Adrenal gland (tissue), 12 donors: ENCODE data around the gene B9D1. TPM values are rescaled to one million over a fixed set of nuclear protein-coding genes. Genes with fewer than 3 reads are reported as not detected.

Source experiments
- DNase-seq, 7 donors: peaks; one replicate each; pipeline ENCODE4 v3.0.0-alpha.2; 2019 to 2020
- H3K27ac ChIP-seq, 5 donors: fragments of 200-600 bp; sonication (generic) in 4 of 5; 1 replicate in 3 of 5; 2 replicates in 2 of 5; pipeline versions ENCODE4 v1.5.1 to v1.8.0; 2016 to 2020; ENCODE audit warnings: mild to moderate bottlenecking in 1 of 5
- H3K27me3 ChIP-seq: fragments of 200-600 bp; 2 replicates; pipeline ENCODE4 v1.8.0; 2021
- H3K36me3 ChIP-seq, 2 donors: fragments of 200-600 bp; replicated peaks in 1 of 2; 1 replicate in 1 of 2; 2 replicates in 1 of 2; pipeline versions ENCODE4 v1.5.1 to v1.8.0; 2018 to 2022
- H3K4me1 ChIP-seq, 2 donors: fragments of 200-600 bp; replicated peaks in 1 of 2; 1 replicate in 1 of 2; 2 replicates in 1 of 2; pipeline versions ENCODE4 v1.5.1 to v1.8.0; 2018 to 2021
- H3K4me3 ChIP-seq, 4 donors: fragments of 200-600 bp; sonication (generic) in 3 of 4; one replicate each; pipeline ENCODE4 v1.5.1; 2016 to 2018
- H3K9me3 ChIP-seq, 3 donors: fragments of 200-600 bp; sonication (generic) in 1 of 3; replicated peaks in 1 of 3; 1 replicate in 2 of 3; 2 replicates in 1 of 3; pipeline versions ENCODE4 v1.5.1 to v1.8.0; 2016 to 2021
- POLR2A ChIP-seq, 2 donors: fragments of 450-650 bp; IDR thresholded peaks; one replicate each; pipeline ENCODE4 v1.6.1; 2017; ENCODE audit warnings: antibody characterized with exemption in 2 of 2, mild to moderate bottlenecking in 2 of 2, moderate library complexity in 1 of 2
- WGBS, 4 donors: extraction: QIAGEN DNeasy Blood & Tissue Kit in 2 of 4; methylation state at CpG; one replicate each; pipeline versions ENCODE4 v1.1.5 to v1.1.7; 2013 to 2017; 5-methylcytosine and 5-hydroxymethylcytosine counted together
- intact Hi-C, 2 donors: fragments of 100-400 bp; cut with DNase I; formaldehyde crosslinking; loops; one replicate each; pipeline versions ENCODE4 v1.14.1 to v1.15.0; 2022 to 2023
- polyA plus RNA-seq, 3 donors: library from polyadenylated mRNA; stranded (reverse); fragments of 200-250 nt in 2 of 3; fragments of 350-450 nt in 1 of 3; fragmentation: Illumina TruSeq in 1 of 3; extraction: RNeasy Lipid Tissue Mini Kit (QIAGEN cat#74804) in 1 of 3; gene quantifications; one replicate each; pipeline ENCODE4 v1.2.3, GENCODE V29; 2013 to 2014
- total RNA-seq, 9 donors: library from RNA; depleted of rRNA in 4 of 9; stranded (reverse); fragments of >200 nt in 4 of 9; fragments of 120-200 nt in 1 of 9; fragmentation: NEBNext Ultra II Directional in 1 of 9; extraction: Animal tissue kit (Norgen Biotek cat#: 25700) in 1 of 9; gene quantifications; one replicate each; pipeline versions ENCODE4 v1.1.0 to v1.2.4, GENCODE V29; 2013 to 2023
- TF ChIP-seq, protein P1 (sequence below), 6 experiments: fragments of 450-650 bp in 4 of 6; fragments of 200-600 bp in 2 of 6; sonication (generic) in 1 of 6; IDR thresholded peaks; 1 replicate in 5 of 6; 2 replicates in 1 of 6; pipeline versions ENCODE4 v1.5.1 to v1.8.0; 2016 to 2021; ENCODE audit warnings: antibody characterized with exemption in 6 of 6, mild to moderate bottlenecking in 2 of 6, moderate library complexity in 1 of 6
- donor health status: healthy with polysubstance abuse.
- donor health status: Bipolar disorder and iron deficiency.
- donor health status: DM: yes; HTN: yes; CAD: no.
- donor health status: DM: no; HTN: no; CAD: no.
- donor health status: DM: no; HTN: no; CAD: no.
- donor health status: DM: yes; HTN: yes; CAD: no.

Gene B9D1
- total and polyA plus RNA-seq, 12 donors, result 19.3 to 67.7 (median 30.1) TPM

DNA sequence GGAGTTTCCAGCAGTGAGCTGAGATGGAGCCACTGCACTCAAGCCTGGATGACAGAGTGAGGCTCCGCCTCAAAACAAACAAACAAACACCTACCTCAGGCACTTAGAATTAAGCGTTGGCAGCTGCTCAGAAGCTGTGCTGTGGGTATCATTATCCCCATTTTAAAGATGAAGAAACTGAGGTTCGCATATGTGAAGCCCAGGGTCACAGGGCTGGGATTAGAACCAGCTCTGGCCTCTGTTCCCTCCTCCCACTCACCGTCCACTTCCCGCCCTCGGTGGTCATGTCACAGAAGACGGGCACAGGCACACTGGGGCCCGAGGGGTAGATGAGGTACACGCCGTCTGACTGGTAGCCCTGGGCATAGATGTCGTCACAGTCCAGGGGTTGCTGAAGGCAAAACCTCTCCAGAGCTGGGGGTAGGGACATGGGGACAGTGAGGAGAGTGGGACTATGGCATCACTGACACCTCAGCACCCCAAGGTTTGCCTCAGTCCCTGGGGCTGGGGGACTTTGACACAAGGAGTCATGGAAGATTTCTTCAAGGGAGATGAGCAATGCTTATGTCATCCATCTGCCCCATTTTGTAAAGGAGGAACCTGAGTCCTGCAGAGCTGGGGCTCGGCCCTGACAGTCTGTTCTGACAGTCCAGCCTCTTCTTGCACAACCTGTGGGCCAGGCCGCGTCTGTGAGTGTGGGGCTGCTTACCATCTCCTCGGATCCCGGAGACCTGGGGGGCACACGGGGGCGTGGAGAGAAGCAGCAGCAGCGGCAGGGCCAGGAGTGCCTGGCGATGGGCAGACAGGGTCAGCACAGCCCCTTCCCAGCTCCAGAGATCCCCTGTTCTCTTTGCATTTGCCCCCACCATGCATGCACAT lies 23.8 kb upstream of the B9D1 start:
- DNase-seq, result peak; percentile 58 to 89 (median 85)
- Histone ChIP-seq H3K4me3 (no peak overlapping the region), H3K27me3 (no peaks in the 10 kb centered on the region), H3K36me3 (peaks cover 0 to 33% of the 10 kb centered on the region in 2 donors), H3K27ac (peak overlapping the region; percentile 66 to 96 (median 73)), H3K4me1 (peaks cover 38 to 64% of the 10 kb centered on the region in 2 donors), H3K9me3 (no peaks in the 10 kb centered on the region)
- 47 to 62% (median 51%) methylated on average over 12 to 20 of the region's 20 CpGs for WGBS, 4 donors
- TF ChIP-seq, protein P1, sequence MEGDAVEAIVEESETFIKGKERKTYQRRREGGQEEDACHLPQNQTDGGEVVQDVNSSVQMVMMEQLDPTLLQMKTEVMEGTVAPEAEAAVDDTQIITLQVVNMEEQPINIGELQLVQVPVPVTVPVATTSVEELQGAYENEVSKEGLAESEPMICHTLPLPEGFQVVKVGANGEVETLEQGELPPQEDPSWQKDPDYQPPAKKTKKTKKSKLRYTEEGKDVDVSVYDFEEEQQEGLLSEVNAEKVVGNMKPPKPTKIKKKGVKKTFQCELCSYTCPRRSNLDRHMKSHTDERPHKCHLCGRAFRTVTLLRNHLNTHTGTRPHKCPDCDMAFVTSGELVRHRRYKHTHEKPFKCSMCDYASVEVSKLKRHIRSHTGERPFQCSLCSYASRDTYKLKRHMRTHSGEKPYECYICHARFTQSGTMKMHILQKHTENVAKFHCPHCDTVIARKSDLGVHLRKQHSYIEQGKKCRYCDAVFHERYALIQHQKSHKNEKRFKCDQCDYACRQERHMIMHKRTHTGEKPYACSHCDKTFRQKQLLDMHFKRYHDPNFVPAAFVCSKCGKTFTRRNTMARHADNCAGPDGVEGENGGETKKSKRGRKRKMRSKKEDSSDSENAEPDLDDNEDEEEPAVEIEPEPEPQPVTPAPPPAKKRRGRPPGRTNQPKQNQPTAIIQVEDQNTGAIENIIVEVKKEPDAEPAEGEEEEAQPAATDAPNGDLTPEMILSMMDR (IDR thresholded peaks at IDR 0.05), result no peak
- peak in 1 of 2 donors; percentile 57 for TF ChIP-seq POLR2A (IDR thresholded peaks at IDR 0.05)
- intact Hi-C loops, result no loop called here

DNA sequence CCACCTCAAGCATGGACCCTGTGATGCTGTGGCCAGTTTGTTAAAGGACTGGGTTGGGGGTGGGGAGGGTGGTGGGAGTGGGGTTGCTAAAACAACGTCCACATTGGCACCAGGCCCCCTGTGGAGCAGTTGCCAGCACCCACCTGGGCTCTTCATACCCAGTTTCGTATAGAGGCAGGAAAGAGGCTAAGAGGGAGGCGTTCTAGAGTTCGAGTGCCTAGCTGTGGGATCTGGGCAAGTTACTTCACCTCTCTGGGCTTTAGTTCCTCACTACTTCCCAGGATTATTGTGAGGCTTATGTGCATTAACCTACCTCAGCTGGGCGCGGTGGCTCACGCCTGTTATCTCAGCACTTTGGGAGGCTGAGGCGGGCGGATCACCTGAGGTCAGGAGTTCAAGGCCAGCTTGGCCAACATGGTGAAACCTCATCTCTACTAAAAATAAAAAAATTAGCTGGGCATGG lies 23.0 kb upstream of the B9D1 start:
- H3K9me3 ChIP-seq, result no peaks in the 10 kb centered on the region
- no peak overlapping the region for H3K4me3 ChIP-seq
- H3K27me3 ChIP-seq, result no peaks in the 10 kb centered on the region
- peaks cover 0 to 40% of the 10 kb centered on the region in 2 donors for H3K36me3 ChIP-seq
- peak overlapping the region; percentile 66 to 96 (median 73) for H3K27ac ChIP-seq
- TF ChIP-seq, protein P1 (IDR thresholded peaks at IDR 0.05), result no peak
- no peak for TF ChIP-seq POLR2A (IDR thresholded peaks at IDR 0.05)
- peaks cover 38 to 64% of the 10 kb centered on the region in 2 donors for H3K4me1 ChIP-seq
- intact Hi-C loops, result no loop called here
- 80 to 91% (median 82%) methylated on average over 9 of the region's 9 CpGs for WGBS, 4 donors
- DNase-seq, result peak in 1 of 7 donors; percentile 5

DNA sequence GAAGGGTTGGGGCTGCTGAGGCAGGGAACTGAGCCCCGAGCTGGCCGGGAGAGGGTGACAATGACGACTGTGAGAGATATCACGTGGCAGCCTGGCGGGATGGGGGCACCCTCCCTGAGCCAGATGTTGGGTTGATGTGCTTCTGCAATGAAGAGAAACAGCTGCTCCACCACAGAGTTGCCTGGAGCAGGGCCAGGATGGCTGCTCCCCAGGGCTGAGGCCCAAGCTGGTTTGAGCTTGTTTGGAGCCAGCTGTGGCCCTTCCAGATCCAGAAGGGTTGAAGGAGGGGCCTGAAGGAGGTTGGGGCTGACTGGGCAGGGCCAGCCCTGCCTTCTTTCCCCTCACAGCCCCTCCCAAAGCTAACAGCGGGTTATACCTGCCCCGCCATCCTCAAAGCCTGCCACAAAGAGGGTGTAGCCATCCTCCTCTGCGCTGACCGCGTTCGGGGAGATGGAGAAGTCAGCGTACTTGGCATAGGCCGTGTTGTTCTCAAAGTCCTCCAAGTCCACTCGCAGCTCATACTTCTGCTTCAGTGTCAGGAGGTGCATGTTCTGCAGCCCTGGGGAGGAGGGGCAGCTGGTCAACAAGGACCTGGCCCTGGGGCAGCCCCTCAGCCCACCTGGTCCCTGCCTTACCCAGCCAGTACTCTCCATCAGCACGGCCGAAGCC lies 22.3 kb upstream of the B9D1 start:
- intact Hi-C loops, result no loop called here
- H3K27ac ChIP-seq, result peak overlapping the region in 3 of 5 donors; percentile 26 to 96 (median 91)
- H3K4me1 ChIP-seq, result peaks cover 38 to 62% of the 10 kb centered on the region in 2 donors
- H3K36me3 ChIP-seq, result peaks cover 0 to 47% of the 10 kb centered on the region in 2 donors
- no peaks in the 10 kb centered on the region for H3K27me3 ChIP-seq
- H3K9me3 ChIP-seq, result no peaks in the 10 kb centered on the region
- H3K4me3 ChIP-seq, result no peak overlapping the region
- peak; percentile 65 to 93 (median 82) for DNase-seq
- TF ChIP-seq, protein P1 (IDR thresholded peaks at IDR 0.05), result no peak
- TF ChIP-seq POLR2A (IDR thresholded peaks at IDR 0.05), result no peak
- WGBS, 4 donors, result 45 to 72% (median 67%) methylated on average over 3 to 16 of the region's 16 CpGs
